ENCODE measurements around the gene RAB26. TPM values are rescaled to one million over a fixed set of nuclear protein-coding genes. Genes with fewer than 3 reads are reported as not detected.

Gene RAB26
- total and polyA plus RNA-seq, 2 donors (not counting 3 experiments of a cell fraction or from before 2014, with no cell fraction given) = 0.91 to 2.0 TPM

- H3K4me1 ChIP-seq (ENCODE audit: control insufficient read depth, extremely low read depth, insufficient read depth, low read length) = no peaks in the 10 kb centered on the region
- intact Hi-C loops (cut with micrococcal nuclease) = no loop called here
- CTCF ChIA-PET = no interaction called here
- H3K9me3 ChIP-seq (replicated peaks; ENCODE audit: control insufficient read depth, insufficient read depth, low read length) = no peaks in the 10 kb centered on the region
- FAIRE-seq = no peak
- H3K27me3 ChIP-seq (ENCODE audit: control insufficient read depth in 2 of 2, insufficient read depth in 2 of 2, low read length in 2 of 2) = no peaks in the 10 kb centered on the region
- DNase-seq (ENCODE audit: low read depth, low spot score) = no peak
- no TSS peak for BruUV-seq (replicated peaks)
- dilution Hi-C loops (cut with MboI; ENCODE audit: extremely low pct_ligation_motif_present, low sequenced_read_pairs) = no loop called here
- no peak overlapping the region for H3K4me3 ChIP-seq (replicated peaks in 1 of 3; ENCODE audit: insufficient read depth in 1 of 3, low read depth in 1 of 3, low read length in 3 of 3)
- H2AFZ ChIP-seq (ENCODE audit: low read depth, low read length) = no peak overlapping the region
- no peak overlapping the region for H3K27ac ChIP-seq (ENCODE audit: insufficient read depth, low read depth, low read length)
- H3K36me3 ChIP-seq (ENCODE audit: control insufficient read depth in 2 of 2, extremely low read depth in 1 of 2, insufficient read depth in 2 of 2, low read length in 2 of 2) = peaks cover 4 to 5% of the 10 kb centered on the region in 2 experiments
- H4K20me1 ChIP-seq (replicated peaks; ENCODE audit: control insufficient read depth, extremely low read depth, insufficient read depth, low read length) = no peaks in the 10 kb centered on the region
- TF ChIP-seq MYC (IDR thresholded peaks at IDR 0.05; ENCODE audit: low read depth, low read length) (no peak), EZH2 (IDR thresholded peaks at IDR 0.05; ENCODE audit: borderline replicate concordance, low read depth, low read length, severe bottlenecking) (no peak), POLR2AphosphoS5 (IDR thresholded peaks at IDR 0.05; ENCODE audit: insufficient read depth, low read depth, low read length) (no peak), MAX (IDR thresholded peaks at IDR 0.05; ENCODE audit: insufficient read depth, insufficient read length) (no peak)
- H3K9ac ChIP-seq (replicated peaks; ENCODE audit: extremely low read depth, insufficient read depth, low read length) = no peak overlapping the region
- no peak overlapping the region for H3K4me2 ChIP-seq (ENCODE audit: insufficient read depth, low read length)
- POLR2A ChIA-PET = interaction anchor here (1.2 kb wide), 1 partner anchor 26 kb away, joined by 6 read pairs; the partner anchor contains the start of gene TRAF7
- no peaks in the 10 kb centered on the region for H3K79me2 ChIP-seq (ENCODE audit: control insufficient read depth, insufficient read depth, low read length)
- no peaks in the 10 kb centered on the region for H3K9me1 ChIP-seq (replicated peaks; ENCODE audit: control insufficient read depth, extremely low read depth, insufficient read depth, low read length)
These were observed 32.8 kb downstream of the RAB26 start for GRCh38 chr16:2180962-2181923.

GRCh38 chr16:2181952-2182351, 33.5 kb downstream of the RAB26 start:
- BruUV-seq (replicated peaks) = no TSS peak
- intact Hi-C loops (cut with micrococcal nuclease) (no loop called here), dilution Hi-C loops (cut with MboI; ENCODE audit: extremely low pct_ligation_motif_present, low sequenced_read_pairs) (no loop called here)
- Histone ChIP-seq H3K27ac (ENCODE audit: insufficient read depth, low read depth, low read length) (no peak overlapping the region), H4K20me1 (replicated peaks; ENCODE audit: control insufficient read depth, extremely low read depth, insufficient read depth, low read length) (no peaks in the 10 kb centered on the region), H3K79me2 (ENCODE audit: control insufficient read depth, insufficient read depth, low read length) (no peaks in the 10 kb centered on the region), H3K4me2 (ENCODE audit: insufficient read depth, low read length) (no peak overlapping the region), H3K9me3 (replicated peaks; ENCODE audit: control insufficient read depth, insufficient read depth, low read length) (no peaks in the 10 kb centered on the region), H3K9me1 (replicated peaks; ENCODE audit: control insufficient read depth, extremely low read depth, insufficient read depth, low read length) (no peaks in the 10 kb centered on the region), H3K36me3 (ENCODE audit: control insufficient read depth in 2 of 2, extremely low read depth in 1 of 2, insufficient read depth in 2 of 2, low read length in 2 of 2) (peaks cover 2% of the 10 kb centered on the region in 2 experiments), H2AFZ (ENCODE audit: low read depth, low read length) (no peak overlapping the region), H3K9ac (replicated peaks; ENCODE audit: extremely low read depth, insufficient read depth, low read length) (no peak overlapping the region), H3K4me1 (ENCODE audit: control insufficient read depth, extremely low read depth, insufficient read depth, low read length) (no peaks in the 10 kb centered on the region), H3K27me3 (ENCODE audit: control insufficient read depth in 2 of 2, insufficient read depth in 2 of 2, low read length in 2 of 2) (no peaks in the 10 kb centered on the region), H3K4me3 (replicated peaks in 1 of 3; ENCODE audit: insufficient read depth in 1 of 3, low read depth in 1 of 3, low read length in 3 of 3) (no peak overlapping the region)
- DNase-seq (ENCODE audit: low read depth, low spot score) (no peak), FAIRE-seq (no peak)
- ChIA-PET CTCF (no interaction called here), POLR2A (interaction anchor here (1.2 kb wide), 1 partner anchor 26 kb away, joined by 6 read pairs; the partner anchor contains the start of gene TRAF7)
- TF ChIP-seq MAX (IDR thresholded peaks at IDR 0.05; ENCODE audit: insufficient read depth, insufficient read length) = no peak
